ENCODE results near the gene TULP4. TPM values are rescaled to one million over a fixed set of nuclear protein-coding genes. Genes with fewer than 3 reads are reported as not detected.

The TULP4 gene
- polyA plus RNA-seq, 3 donors, result 6.5 to 10.6 (median 7.9) TPM

DNA sequence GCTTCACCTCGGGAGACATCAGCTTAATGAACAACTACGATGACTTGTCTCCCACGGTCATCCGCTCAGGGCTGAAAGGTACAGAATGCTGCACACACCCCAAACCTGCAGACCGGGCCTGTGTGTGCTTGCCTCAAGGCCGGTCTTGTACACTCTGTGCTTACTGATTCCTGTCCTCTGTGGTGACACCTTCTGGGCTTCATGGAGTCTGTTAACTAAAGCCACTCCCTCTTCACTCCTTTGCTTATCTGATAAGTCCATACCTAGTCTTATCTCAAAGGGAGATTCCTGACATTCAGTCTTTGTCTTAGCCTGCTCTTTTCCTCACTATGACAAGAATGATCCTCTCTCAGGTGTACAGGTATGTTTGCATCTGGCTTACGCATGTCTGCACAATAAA is 139.9 kb downstream of the TULP4 start:
- H3K9ac ChIP-seq (ENCODE audit: insufficient read depth, low read length, poor library complexity, severe bottlenecking), result no peak overlapping the region
- peaks cover 11 to 36% of the 10 kb centered on the region in 2 donors for H3K36me3 ChIP-seq (replicated peaks in 1 of 2; ENCODE audit: control insufficient read depth in 1 of 2, insufficient read depth in 2 of 2, low read length in 2 of 2)
- H3K9me3 Mint-ChIP-seq, result peaks cover 0 to 1% (median 0%) of the 10 kb centered on the region in 7 donors
- no peaks in the 10 kb centered on the region for H4K20me1 ChIP-seq (ENCODE audit: insufficient read depth, low read length)
- no peaks in the 10 kb centered on the region for H3K27me3 Mint-ChIP-seq (ENCODE audit: low read depth in 3 of 3)
- no peaks in the 10 kb centered on the region for H3K4me1 ChIP-seq (ENCODE audit: control insufficient read depth in 1 of 2, insufficient read depth in 2 of 2, low read length in 2 of 2)
- no peak overlapping the region for H3K4me3 Mint-ChIP-seq
- TF ChIP-seq, protein P1, sequence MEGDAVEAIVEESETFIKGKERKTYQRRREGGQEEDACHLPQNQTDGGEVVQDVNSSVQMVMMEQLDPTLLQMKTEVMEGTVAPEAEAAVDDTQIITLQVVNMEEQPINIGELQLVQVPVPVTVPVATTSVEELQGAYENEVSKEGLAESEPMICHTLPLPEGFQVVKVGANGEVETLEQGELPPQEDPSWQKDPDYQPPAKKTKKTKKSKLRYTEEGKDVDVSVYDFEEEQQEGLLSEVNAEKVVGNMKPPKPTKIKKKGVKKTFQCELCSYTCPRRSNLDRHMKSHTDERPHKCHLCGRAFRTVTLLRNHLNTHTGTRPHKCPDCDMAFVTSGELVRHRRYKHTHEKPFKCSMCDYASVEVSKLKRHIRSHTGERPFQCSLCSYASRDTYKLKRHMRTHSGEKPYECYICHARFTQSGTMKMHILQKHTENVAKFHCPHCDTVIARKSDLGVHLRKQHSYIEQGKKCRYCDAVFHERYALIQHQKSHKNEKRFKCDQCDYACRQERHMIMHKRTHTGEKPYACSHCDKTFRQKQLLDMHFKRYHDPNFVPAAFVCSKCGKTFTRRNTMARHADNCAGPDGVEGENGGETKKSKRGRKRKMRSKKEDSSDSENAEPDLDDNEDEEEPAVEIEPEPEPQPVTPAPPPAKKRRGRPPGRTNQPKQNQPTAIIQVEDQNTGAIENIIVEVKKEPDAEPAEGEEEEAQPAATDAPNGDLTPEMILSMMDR (IDR thresholded peaks at IDR 0.05), result no peak
- no peaks in the 10 kb centered on the region for H3K27me3 ChIP-seq (ENCODE audit: control insufficient read depth in 2 of 2, insufficient read depth in 2 of 2, low read length in 2 of 2)
- peaks cover 50 to 55% of the 10 kb centered on the region in 2 donors for H3K36me3 Mint-ChIP-seq
- H3K4me3 ChIP-seq (replicated peaks in 1 of 3; ENCODE audit: low read depth in 2 of 3, low read length in 3 of 3), result no peak overlapping the region
- no peak overlapping the region for H3K27ac Mint-ChIP-seq
- intact Hi-C loops (cut with micrococcal nuclease), result no loop called here
- no peaks in the 10 kb centered on the region for H3K79me2 ChIP-seq (ENCODE audit: insufficient read depth, low read length)
- H3K4me2 ChIP-seq (replicated peaks; ENCODE audit: extremely low read depth, low read length, poor library complexity, severe bottlenecking), result no peak overlapping the region
- no peaks in the 10 kb centered on the region for H3K4me1 Mint-ChIP-seq
- H3K27ac ChIP-seq (ENCODE audit: low read depth in 1 of 2, low read length in 2 of 2), result no peak overlapping the region
- H3K9me3 ChIP-seq (replicated peaks in 1 of 2; ENCODE audit: control insufficient read depth in 1 of 2, insufficient read depth in 1 of 2, low read length in 2 of 2), result no peaks in the 10 kb centered on the region
- no peak for DNase-seq
- no peak overlapping the region for H2AFZ ChIP-seq (ENCODE audit: insufficient read depth, low read depth, low read length, poor library complexity, severe bottlenecking)
- WGBS (ENCODE audit: insufficient coverage), result 98% methylated on average over 6 of the region's 7 CpGs

DNA sequence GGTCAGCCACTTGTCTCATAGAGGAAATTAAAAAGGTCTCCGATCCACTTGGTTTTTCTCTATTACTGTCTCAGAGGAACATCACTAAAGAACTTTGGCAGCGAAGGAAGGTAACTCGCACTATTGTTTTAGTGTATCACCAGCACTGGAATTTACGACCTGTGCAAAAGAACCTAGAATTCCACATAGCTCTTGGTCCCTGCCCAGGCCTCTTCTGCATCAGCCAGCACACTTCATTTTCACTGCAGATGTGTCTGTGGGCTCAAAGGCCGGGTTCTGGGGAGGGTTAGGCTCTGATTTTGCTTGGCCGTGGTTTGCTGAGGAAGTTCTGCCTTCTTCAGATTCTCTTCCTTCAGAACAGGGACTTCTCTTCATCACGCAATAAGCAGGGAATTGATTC is 144.9 kb downstream of the TULP4 start:
- Histone ChIP-seq H3K9ac (ENCODE audit: insufficient read depth, low read length, poor library complexity, severe bottlenecking) (no peak overlapping the region), H4K20me1 (ENCODE audit: insufficient read depth, low read length) (no peaks in the 10 kb centered on the region), H3K27me3 (ENCODE audit: control insufficient read depth in 2 of 2, insufficient read depth in 2 of 2, low read length in 2 of 2) (no peaks in the 10 kb centered on the region), H3K36me3 (replicated peaks in 1 of 2; ENCODE audit: control insufficient read depth in 1 of 2, insufficient read depth in 2 of 2, low read length in 2 of 2) (peaks cover 24 to 57% of the 10 kb centered on the region in 2 donors), H3K4me1 (ENCODE audit: control insufficient read depth in 1 of 2, insufficient read depth in 2 of 2, low read length in 2 of 2) (no peaks in the 10 kb centered on the region), H2AFZ (ENCODE audit: insufficient read depth, low read depth, low read length, poor library complexity, severe bottlenecking) (no peak overlapping the region), H3K4me3 (replicated peaks in 1 of 3; ENCODE audit: low read depth in 2 of 3, low read length in 3 of 3) (no peak overlapping the region), H3K27ac (ENCODE audit: low read depth in 1 of 2, low read length in 2 of 2) (no peak overlapping the region), H3K4me2 (replicated peaks; ENCODE audit: extremely low read depth, low read length, poor library complexity, severe bottlenecking) (no peak overlapping the region), H3K79me2 (ENCODE audit: insufficient read depth, low read length) (no peaks in the 10 kb centered on the region), H3K9me3 (replicated peaks in 1 of 2; ENCODE audit: control insufficient read depth in 1 of 2, insufficient read depth in 1 of 2, low read length in 2 of 2) (no peaks in the 10 kb centered on the region)
- 93% methylated on average over 3 of the region's 7 CpGs for WGBS (ENCODE audit: insufficient coverage)
- peaks cover 0 to 1% (median 0%) of the 10 kb centered on the region in 7 donors for H3K9me3 Mint-ChIP-seq
- no peaks in the 10 kb centered on the region for H3K27me3 Mint-ChIP-seq (ENCODE audit: low read depth in 3 of 3)
- intact Hi-C loops (cut with micrococcal nuclease), result no loop called here
- no peak overlapping the region for H3K27ac Mint-ChIP-seq
- H3K4me1 Mint-ChIP-seq, result no peaks in the 10 kb centered on the region
- TF ChIP-seq, protein P1 (IDR thresholded peaks at IDR 0.05), result no peak
- peaks cover 61 to 70% of the 10 kb centered on the region in 2 donors for H3K36me3 Mint-ChIP-seq
- H3K4me3 Mint-ChIP-seq, result no peak overlapping the region
- DNase-seq, result no peak
